Astrocyte (in vitro differentiated cells and primary cell): ENCODE results near the gene TCF20.

Source experiments
- CTCF ChIP-seq: IDR thresholded peaks from 2 replicates; pipeline ENCODE4 v1.5.1; 2011; ENCODE audit warnings: low read depth, mild to moderate bottlenecking, inconsistent platforms, low read length, moderate library complexity; ENCODE audit not compliant: insufficient read depth
- EZH2 ChIP-seq: IDR thresholded peaks from 2 replicates; pipeline ENCODE4 v1.6.1; 2012; ENCODE audit warnings: mild to moderate bottlenecking, low read length, inconsistent platforms; ENCODE audit not compliant: insufficient read depth

GRCh38 chr22:42269432-42270175, 849 bp downstream of the TCF20 start:
- TF ChIP-seq EZH2 (no peak), CTCF (no peak)
